HEK293T (cell line): ENCODE measurements around the gene OXER1.

Experiments used
- CTCF ChIA-PET: fragments of 350-600 bp; formaldehyde crosslinking; extraction: SDS; loops from one replicate; lab custom pipeline; 2021; ENCODE audit warnings: antibody characterized with exemption, inconsistent platforms; lab: Yijun Ruan, JAX
- POLR2A ChIA-PET: fragments of 350-600 bp; formaldehyde crosslinking; extraction: SDS; loops from one replicate; lab custom pipeline; 2020; ENCODE audit warnings: antibody characterized with exemption, inconsistent platforms; lab: Yijun Ruan, JAX
- DNase-seq: peaks from one replicate; pipeline ENCODE4 v3.0.0; 2012; ENCODE audit warnings: mixed read lengths; ENCODE audit errors: extremely low spot score
- ARNT ChIP-seq: fragments of 450-650 bp; IDR thresholded peaks from 2 replicates; pipeline ENCODE4 v1.6.1; 2017; ENCODE audit warnings: mild to moderate bottlenecking
- BHLHE40 ChIP-seq: fragments of 450-650 bp; IDR thresholded peaks from 2 replicates; pipeline ENCODE4 v1.6.1; 2016; ENCODE audit warnings: mild to moderate bottlenecking, moderate library complexity, borderline replicate concordance
- CTBP1 ChIP-seq: fragments of 450-650 bp; IDR thresholded peaks from 2 replicates; pipeline ENCODE4 v1.6.1; 2016; ENCODE audit warnings: borderline replicate concordance
- ELF4 ChIP-seq: fragments of 450-650 bp; IDR thresholded peaks from 2 replicates; pipeline ENCODE4 v1.6.1; 2017; ENCODE audit warnings: antibody characterized with exemption
- FOXA1 ChIP-seq: fragments of 450-650 bp; IDR thresholded peaks from 2 replicates; pipeline ENCODE4 v1.6.1; 2016; ENCODE audit warnings: mild to moderate bottlenecking
- FOXK2 ChIP-seq: fragments of 450-650 bp; IDR thresholded peaks from 2 replicates; pipeline ENCODE4 v1.6.1; 2016; ENCODE audit warnings: mild to moderate bottlenecking
- FOXM1 ChIP-seq: fragments of 450-650 bp; IDR thresholded peaks from 2 replicates; pipeline ENCODE4 v1.6.1; 2017; ENCODE audit warnings: mild to moderate bottlenecking, borderline replicate concordance
- HDGF ChIP-seq: fragments of 450-650 bp; IDR thresholded peaks from 2 replicates; pipeline ENCODE4 v1.6.1; 2017; ENCODE audit warnings: antibody characterized with exemption, borderline replicate concordance
- L3MBTL2 ChIP-seq: fragments of 450-650 bp; conservative IDR thresholded peaks from 2 replicates; pipeline ENCODE4 v1.6.1; 2016; ENCODE audit warnings: mild to moderate bottlenecking
- LEF1 ChIP-seq: fragments of 450-650 bp; IDR thresholded peaks from 2 replicates; pipeline ENCODE4 v1.6.1; 2017; ENCODE audit warnings: mild to moderate bottlenecking, borderline replicate concordance
- NFRKB ChIP-seq: fragments of 450-650 bp; IDR thresholded peaks from 2 replicates; pipeline ENCODE4 v1.6.1; 2016; ENCODE audit warnings: mild to moderate bottlenecking, moderate library complexity
- PKNOX1 ChIP-seq: fragments of 450-650 bp; IDR thresholded peaks from 2 replicates; pipeline ENCODE4 v1.6.1; 2016
- SP1 ChIP-seq: fragments of 450-650 bp; IDR thresholded peaks from 2 replicates; pipeline ENCODE4 v1.6.1; 2017
- SUZ12 ChIP-seq: fragments of 450-650 bp; IDR thresholded peaks from 2 replicates; pipeline ENCODE4 v1.6.1; 2016; ENCODE audit warnings: mild to moderate bottlenecking
- TARDBP ChIP-seq: fragments of 450-650 bp; IDR thresholded peaks from 2 replicates; pipeline ENCODE4 v1.6.1; 2016
- ZNF384 ChIP-seq: fragments of 450-650 bp; IDR thresholded peaks from 2 replicates; pipeline ENCODE4 v1.6.1; 2016

OXER1 gene

GRCh38 chr2:42762155-42762554, 1.8 kb downstream of the OXER1 start:
- CTCF ChIA-PET: no interaction called here
- no peak for TF ChIP-seq PKNOX1
- TF ChIP-seq FOXA1: no peak
- no peak for TF ChIP-seq CTBP1
- no peak for TF ChIP-seq ELF4
- TF ChIP-seq TARDBP: no peak
- no peak for TF ChIP-seq NFRKB
- no peak for DNase-seq
- POLR2A ChIA-PET: no interaction called here

- CTCF ChIA-PET: no interaction called here
- DNase-seq: no peak
Measured at GRCh38 chr2:42761554-42761953, 2.4 kb downstream of the OXER1 start.

GRCh38 chr2:42758751-42759150, 5.2 kb downstream of the OXER1 start:
- POLR2A ChIA-PET: no interaction called here
- TF ChIP-seq ZNF384: no peak
- no peak for TF ChIP-seq FOXK2
- no peak for TF ChIP-seq BHLHE40
- TF ChIP-seq ARNT: no peak
- TF ChIP-seq TARDBP: no peak
- TF ChIP-seq FOXM1: no peak
- no peak for TF ChIP-seq PKNOX1
- TF ChIP-seq CTBP1: no peak
- TF ChIP-seq SP1: no peak
- no peak for TF ChIP-seq FOXA1
- no peak for TF ChIP-seq NFRKB
- no peak for TF ChIP-seq L3MBTL2
- no peak for TF ChIP-seq ELF4
- TF ChIP-seq HDGF: no peak
- TF ChIP-seq SUZ12: no peak
- no peak for DNase-seq
- CTCF ChIA-PET: interaction anchor here (0.6 kb wide), 1 partner anchor 325 kb away, joined by 4 read pairs; no protein-coding TSS in a partner anchor

More at GRCh38 chr2:42761554-42761953, 2.4 kb downstream of the OXER1 start:
- POLR2A ChIA-PET: no interaction called here
- TF ChIP-seq BHLHE40 (no peak), SUZ12 (no peak), FOXK2 (no peak), SP1 (no peak), FOXM1 (no peak), ZNF384 (no peak), PKNOX1 (no peak), FOXA1 (no peak), TARDBP (no peak), L3MBTL2 (no peak), ARNT (no peak)

- POLR2A ChIA-PET: interaction anchor here (0.6 kb wide), 1 partner anchor 45 kb away, joined by 3 read pairs; no protein-coding TSS in a partner anchor
- CTCF ChIA-PET: interaction anchor here (0.6 to 1.1 kb wide), 2 partner anchors 13 to 324 kb away, joined by 4 to 5 read pairs; no protein-coding TSS in a partner anchor
- TF ChIP-seq FOXA1 (no peak), L3MBTL2 (no peak), SP1 (no peak), PKNOX1 (no peak), FOXK2 (no peak), TARDBP (no peak), NFRKB (no peak), CTBP1 (no peak)
Measured at GRCh38 chr2:42757981-42758740, 5.8 kb downstream of the OXER1 start.

GRCh38 chr2:42756966-42757513, 6.9 kb downstream of the OXER1 start:
- no peak for TF ChIP-seq CTBP1
- TF ChIP-seq LEF1: no peak
- TF ChIP-seq ARNT: no peak
- TF ChIP-seq ZNF384: no peak
- no peak for TF ChIP-seq HDGF
- no peak for TF ChIP-seq FOXA1
- no peak for TF ChIP-seq SP1
- TF ChIP-seq PKNOX1: no peak
- no peak for TF ChIP-seq TARDBP
- TF ChIP-seq SUZ12: no peak
- TF ChIP-seq ELF4: no peak
- TF ChIP-seq L3MBTL2: no peak
- ChIA-PET POLR2A (no interaction called here), CTCF (interaction anchor here (1.1 kb wide), 1 partner anchor 12 kb away, joined by 5 read pairs; no protein-coding TSS in a partner anchor)
- DNase-seq: no peak

More at GRCh38 chr2:42757981-42758740, 5.8 kb downstream of the OXER1 start:
- DNase-seq: no peak
